Stimulated activated CD8-positive, alpha-beta memory T cell treated with anti-CD3 and anti-CD28 coated beads, Interleukin-7, amount 100 ng/mL, for 4 hours (primary cell): ENCODE results near the gene ZNF30.
"Not testable (repeated sequence)": the region's sequence is repeated elsewhere in the genome, so short reads cannot be mapped to it uniquely, and the experiment has no call there.

Experiments used
- DNase-seq, 2 donors: peaks; one replicate each; pipeline ENCODE4 v3.0.0-alpha.2; 2020; ENCODE audit warnings: low read depth in 2 of 2

Gene ZNF30

GRCh38 chr19:34960103-34960805 is 33.6 kb downstream of the ZNF30 start:
- no peak for DNase-seq

DNA sequence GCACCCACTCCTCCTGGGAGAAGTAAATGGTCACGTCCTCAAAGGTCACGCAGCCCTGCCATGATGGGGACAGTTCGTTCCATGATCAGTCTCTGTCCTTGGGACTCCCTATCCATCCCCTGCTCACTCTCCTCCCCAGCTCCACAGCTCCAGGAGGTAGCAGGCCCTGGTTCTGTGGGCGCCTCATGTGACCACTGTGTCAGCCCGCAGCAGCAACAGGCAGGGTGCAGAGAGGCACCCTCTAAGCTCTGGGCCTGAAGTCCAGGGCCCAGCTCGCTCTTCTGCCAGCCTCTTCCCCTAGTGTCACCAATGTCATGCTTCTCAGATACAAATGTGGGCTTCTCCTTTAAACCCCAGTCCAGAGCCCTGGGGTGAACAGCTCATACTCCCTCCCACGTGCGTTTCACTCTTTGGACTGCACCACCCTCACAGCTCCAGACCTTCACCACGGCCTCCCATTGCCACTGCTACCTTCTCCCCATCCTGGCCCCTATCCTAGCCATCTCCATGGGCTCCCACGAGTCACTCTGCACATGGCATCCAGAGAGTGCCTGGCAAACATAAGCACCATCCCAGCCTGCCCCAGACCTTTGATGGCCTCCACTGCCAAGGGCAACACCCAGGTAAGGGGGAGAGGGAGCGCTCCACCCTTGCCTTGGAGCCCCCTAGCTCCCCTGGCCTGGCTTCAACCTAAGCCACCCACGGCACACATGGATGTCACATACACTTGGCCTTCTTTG is 34.4 kb downstream of the ZNF30 start:
- no peak for DNase-seq

GRCh38 chr19:34961775-34962686 is 35.3 kb downstream of the ZNF30 start:
- DNase-seq = no peak

DNA sequence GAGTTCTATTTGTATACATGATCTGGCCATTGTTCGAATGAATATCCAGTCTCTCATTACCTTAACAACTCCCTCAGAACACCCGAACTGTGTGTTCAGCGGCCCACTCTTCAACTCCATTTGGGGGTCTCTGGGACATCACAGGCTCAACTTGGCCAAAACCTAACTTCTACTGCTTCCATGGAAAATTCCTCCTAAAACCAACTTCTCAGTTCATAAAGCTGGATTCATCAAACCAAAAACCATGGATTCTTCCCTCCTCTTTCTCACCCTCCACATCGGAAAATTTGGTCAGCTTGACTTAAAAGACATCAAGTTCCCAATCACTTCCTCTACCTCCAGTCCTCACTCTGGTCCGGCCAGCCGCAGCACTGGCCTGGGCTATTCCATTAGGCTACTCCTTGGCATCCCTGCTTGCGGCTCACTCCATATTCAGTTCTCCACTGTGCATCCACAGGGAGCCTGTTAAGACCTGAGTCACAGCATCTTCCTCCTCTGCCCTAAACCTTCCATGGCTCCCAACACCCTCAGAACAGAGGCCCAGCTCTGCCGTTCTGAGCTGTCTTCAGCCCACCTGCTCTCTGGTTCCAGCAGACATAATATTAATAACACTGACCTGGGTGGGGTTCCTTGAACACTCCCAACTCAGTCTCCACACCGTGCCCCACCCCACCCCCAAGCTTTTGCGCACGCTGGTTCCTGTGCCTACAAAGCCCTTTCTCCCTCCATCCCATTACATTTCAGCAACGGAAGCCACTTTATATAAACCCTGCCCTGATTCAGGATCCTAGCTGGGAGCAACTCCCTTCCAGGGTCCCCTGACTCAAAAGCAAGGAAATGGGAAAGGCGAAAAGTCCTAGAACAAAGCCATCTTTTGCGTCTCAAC is 36.2 kb downstream of the ZNF30 start:
- no peak for DNase-seq

GRCh38 chr19:34963573-34964406 is 37.1 kb downstream of the ZNF30 start, which contains the start of gene ZNF792:
TSS of gene ZNF792 (minus strand) at chr19:34964229. CDS start at chr19:34963662, 567 bp downstream.
- DNase-seq = peak in 1 of 2 donors; percentile 35

GRCh38 chr19:34964598-34964997 is 37.9 kb downstream of the ZNF30 start:
- no peak for DNase-seq

GRCh38 chr19:34965505-34965904 is 38.8 kb downstream of the ZNF30 start:
- not testable (repeated sequence) for DNase-seq

- DNase-seq = no peak
These were observed 40.8 kb downstream of the ZNF30 start for GRCh38 chr19:34967551-34967950.

DNA sequence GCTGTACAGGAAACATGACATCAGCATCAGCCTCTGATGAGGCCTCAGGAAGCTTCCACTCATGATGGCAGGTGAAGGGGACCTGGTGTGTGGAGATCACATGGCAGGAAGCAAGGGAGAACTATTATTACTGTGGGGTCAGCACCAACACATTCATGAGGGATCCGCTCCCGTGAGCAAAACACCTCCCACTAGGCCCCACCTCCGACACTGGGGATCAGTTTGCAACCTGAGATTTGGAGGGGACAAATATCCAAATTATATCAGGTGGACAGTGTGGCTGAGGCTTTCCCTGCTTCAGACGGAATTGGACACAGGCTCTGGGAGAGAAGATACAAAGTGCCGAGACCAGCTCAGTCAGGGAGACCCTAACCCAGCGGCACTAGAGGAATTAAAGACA is 43.0 kb downstream of the ZNF30 start:
- DNase-seq = no peak

DNA sequence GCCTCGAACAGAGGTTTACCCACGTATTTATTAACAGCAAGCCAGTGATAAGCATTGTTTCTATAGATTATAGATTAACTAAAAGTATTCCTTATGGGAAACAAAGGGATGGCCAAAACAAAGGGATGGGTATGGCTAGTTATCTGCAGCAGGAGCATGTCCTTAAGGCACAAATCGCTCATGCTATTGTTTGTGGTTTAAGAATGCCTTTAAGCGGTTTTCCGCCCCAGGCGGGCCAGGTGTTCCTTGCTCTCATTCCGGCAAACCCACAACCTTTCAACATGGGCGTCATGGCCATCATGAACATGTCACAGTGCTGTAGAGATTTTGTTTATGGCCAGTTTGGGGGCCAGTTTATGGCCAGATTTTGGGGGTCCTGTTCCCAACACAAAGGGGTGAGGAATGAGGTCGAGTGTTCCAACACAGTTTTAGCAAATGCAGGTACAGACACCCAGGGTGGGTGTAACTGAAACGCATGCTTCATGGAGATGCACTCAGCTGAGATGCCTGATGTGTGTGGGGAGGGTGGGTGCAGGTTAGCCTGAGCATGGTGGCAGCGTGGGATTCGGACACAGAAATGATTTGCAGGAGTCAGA is 43.6 kb downstream of the ZNF30 start:
- not testable (repeated sequence) for DNase-seq

DNA sequence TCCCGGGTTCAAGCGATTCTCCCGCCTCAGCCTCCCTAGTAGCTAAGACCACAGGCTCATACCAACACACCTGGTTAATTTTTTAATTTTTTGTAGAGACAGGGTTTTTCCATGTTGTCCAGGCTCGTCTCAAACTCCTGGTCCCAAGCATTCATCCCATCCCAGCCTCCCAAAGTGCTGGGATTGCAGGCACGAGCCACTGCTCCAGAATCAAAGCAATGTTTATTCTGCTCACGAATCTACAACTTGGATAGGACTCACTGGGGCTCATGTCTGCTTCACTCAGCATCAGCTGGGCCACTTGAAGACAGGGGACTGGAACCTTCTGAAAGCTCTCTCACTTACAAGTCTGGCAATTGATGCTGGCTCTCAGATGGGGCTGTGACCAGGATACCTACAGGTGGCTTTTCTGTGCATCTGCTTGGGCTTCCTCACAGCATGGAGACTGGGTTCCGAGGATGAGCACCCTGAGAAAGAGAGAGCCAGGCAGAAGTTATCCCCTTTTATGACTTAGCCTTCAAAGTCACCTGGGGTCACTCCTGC is 45.5 kb downstream of the ZNF30 start:
- DNase-seq = no peak

- DNase-seq = no peak
These were observed 47.9 kb downstream of the ZNF30 start for GRCh38 chr19:34974646-34975045.

- no peak for DNase-seq
These were observed 48.4 kb downstream of the ZNF30 start for GRCh38 chr19:34975056-34975455.

- no peak for DNase-seq
These were observed 49.9 kb downstream of the ZNF30 start for GRCh38 chr19:34976611-34977010.

DNA sequence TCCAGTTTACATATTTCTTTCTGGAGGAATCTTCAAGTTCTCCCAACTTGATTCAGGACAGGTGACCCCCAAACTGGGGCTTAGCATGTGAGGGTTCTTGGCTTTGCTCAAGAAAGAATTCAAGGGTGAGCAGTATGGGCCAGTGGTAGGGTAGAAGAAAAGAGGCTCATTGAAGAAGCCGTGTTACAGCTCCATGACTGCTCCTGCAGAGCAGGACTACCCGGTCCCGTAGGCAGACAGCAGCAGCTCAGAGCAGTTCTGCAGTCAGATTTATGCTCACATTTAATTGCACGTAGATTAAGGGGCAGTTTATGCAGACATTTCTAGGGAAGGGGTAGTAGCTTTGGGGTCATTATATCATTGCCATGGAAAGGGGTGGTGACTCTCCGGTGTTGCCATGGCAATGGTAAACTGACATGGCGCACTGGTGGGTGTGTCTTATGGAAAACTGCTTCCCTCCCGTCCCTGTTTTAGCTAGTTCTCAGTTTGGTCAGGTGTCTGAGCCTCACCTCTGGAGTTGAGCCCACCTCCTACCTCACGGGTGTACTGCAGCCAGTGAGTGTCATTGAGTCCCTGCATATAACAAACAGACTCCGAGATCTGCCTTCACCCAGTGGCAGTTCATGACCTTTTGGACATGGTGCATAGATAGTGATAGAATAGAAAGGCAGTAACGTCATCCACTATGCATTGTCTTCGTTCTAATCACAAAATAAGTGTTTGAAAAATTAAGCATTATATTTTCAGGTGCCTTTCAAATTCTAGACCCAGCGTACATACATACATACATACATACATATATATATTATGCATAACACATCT is 53.3 kb downstream of the ZNF30 start:
- no peak for DNase-seq

- DNase-seq = no peak
These were observed 55.6 kb downstream of the ZNF30 start for GRCh38 chr19:34982275-34982674.

- DNase-seq = no peak
These were observed 57.1 kb downstream of the ZNF30 start for GRCh38 chr19:34983786-34984185.

DNA sequence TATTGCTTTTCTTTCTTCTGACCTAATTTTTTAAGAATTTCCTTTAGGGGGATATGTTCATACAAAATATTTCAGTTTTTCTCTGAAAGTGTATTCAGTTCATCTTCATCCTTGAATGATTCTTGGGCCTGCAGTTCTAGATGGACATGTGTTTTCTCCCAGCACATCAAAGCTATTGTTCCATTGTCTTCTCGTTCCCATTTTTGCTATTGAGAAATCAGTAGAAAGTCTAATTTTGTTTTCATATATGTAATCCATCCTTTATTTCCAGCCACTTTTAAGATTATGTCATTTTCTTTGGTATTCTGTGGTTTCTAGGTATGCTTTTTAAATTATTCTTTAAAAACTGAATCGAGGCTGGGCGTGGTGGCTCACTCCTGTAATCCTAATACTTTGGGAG is 57.6 kb downstream of the ZNF30 start:
- no peak for DNase-seq
